ENCODE measurements around the gene AGAP6.
"Not testable (repeated sequence)": the region's sequence is repeated elsewhere in the genome, so short reads cannot be mapped to it uniquely, and the experiment has no call there.

AGAP6 gene

DNA sequence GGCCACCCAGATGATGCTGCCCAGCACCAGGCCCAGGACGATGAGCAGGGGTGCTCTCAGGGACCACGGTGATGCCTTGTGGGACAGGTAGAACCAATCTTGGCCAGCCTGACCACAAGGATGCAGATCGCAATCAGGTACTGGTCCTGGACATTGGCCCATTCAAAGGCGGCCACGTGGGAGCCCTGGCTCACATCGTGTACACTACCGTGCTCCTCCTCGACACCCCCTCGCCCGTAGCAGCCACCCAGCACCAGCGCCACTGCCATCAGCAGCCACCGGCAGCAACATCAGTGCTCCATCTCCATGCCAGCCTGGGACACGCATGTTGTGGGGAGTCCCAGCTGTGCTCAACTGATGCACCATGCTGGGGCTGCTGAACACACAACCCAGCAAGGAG, 39.0 kb downstream of the AGAP6 start:
- no peak for DNase-seq

DNA sequence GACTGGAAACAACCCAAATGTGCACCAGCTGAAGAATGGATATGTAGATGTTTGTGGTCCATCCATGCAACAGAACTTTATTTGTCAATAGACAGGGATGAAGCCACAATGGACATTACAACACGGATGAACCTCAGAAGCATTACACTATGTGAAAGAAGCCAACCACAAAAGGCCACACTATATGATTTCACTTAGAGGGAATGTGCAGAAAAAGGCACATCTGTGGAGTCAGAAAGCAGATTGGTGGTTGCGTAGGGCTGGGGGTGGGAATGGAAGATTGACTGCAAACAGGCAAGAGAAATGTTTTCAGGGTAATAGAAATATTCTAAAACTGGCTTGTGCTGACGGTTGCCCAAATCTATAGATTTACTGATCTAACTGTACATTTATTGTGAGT, 45.3 kb downstream of the AGAP6 start:
- no peak for DNase-seq

DNA sequence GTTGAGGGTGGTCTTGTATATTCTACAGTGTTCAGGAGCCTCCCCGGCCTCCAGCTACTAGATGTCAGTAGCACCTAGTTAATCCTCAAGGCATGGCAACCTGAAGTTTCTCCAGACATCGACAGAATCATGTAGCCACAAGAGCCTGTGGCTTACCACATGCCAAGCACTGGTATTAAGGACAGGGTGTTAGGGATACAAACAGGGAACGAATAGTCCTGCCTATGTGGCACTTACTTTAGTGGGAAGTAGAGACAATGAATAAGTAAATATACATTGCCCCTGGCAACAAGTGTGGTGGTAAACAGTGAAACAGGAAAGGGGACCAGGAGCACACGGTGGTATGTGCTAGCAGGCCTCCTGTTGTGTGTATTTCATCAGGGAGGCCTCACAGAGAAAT, 47.1 kb downstream of the AGAP6 start:
- DNase-seq = not testable (repeated sequence)

- no peak for DNase-seq
Measured at GRCh38 chr10:50044941-50045664, 56.9 kb downstream of the AGAP6 start.

GRCh38 chr10:50046457-50046856, 58.3 kb downstream of the AGAP6 start:
- DNase-seq = not testable (repeated sequence)

GRCh38 chr10:50047594-50047993, 59.4 kb downstream of the AGAP6 start:
- DNase-seq = not testable (repeated sequence)

DNA sequence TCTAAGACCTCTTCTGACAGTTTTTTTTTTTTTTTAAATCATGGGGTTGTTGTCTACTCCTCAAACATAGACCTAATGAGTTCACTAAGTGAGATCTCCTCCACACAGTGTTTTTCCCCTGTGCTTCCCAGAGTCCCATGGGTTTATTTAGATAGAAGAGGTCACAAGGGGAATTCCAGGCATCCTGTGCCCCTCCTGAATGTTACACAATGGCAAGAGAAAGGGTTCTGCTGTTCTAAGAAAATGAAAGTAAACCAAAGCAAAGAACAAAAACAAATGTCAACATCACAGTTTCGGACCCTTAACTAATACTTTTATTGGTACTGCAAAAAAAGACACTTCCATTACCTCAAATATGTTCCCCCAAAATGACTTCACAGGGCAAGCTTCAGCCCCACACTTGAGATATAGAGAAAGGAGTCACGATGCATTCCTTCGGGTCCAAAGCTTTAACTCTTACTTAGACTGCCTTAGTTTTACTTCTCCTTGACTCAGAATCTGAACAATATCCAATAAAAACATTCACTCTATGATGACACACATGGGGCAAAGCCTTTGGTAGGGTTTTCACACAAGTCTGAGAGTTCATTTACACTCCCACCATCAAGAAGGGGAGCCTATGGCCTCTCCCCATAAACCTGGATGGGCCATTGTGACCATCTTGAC, 63.9 kb downstream of the AGAP6 start:
- not testable (repeated sequence) for DNase-seq

- DNase-seq = not testable (repeated sequence)
Measured at GRCh38 chr10:50052778-50053376, 64.7 kb downstream of the AGAP6 start.

GRCh38 chr10:50055494-50056292, 67.5 kb downstream of the AGAP6 start:
- not testable (repeated sequence) for DNase-seq

GRCh38 chr10:50056654-50057053, 68.4 kb downstream of the AGAP6 start:
- not testable (repeated sequence) for DNase-seq

DNA sequence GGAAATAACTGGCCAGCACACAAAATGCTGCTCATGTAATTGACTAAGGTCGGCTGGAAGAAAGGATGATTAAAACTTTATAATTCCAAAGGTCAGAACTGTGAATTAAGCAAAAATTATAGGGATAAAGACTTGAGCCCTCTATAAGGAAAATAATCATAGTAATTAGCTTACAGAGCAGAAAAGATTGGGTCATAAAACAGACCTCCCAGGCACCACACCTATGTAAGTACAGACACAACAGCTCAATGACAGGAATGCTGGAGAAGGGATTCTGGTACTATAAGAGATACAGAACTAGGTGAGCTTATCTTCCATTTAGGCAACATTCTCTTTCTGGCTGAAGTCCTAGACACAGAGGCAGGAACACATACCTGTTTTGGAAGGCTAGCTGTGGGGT, 70.5 kb downstream of the AGAP6 start:
- not testable (repeated sequence) for DNase-seq

DNA sequence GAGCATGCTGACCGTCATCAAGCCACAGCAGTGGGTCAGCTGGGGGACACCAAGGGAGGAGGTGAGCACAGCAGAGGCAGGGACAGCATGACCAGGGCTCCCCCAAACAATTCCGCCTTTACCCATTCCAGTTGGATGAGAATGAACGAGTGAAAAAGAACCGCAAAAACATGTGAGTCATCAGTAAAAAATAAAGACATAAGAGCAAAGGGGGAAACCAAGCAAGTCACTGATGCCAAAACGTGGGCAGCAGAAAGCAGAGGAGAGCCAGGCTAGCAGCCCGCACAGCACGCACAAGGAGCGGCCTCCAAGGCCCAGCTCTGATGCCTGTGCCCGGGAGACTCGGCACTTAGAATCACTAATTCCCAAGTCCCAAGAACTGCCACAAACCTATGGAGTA, 71.7 kb downstream of the AGAP6 start:
- DNase-seq = not testable (repeated sequence)
